ENCODE data around the gene BTN3A1. TPM values are rescaled to one million over a fixed set of nuclear protein-coding genes. Genes with fewer than 3 reads are reported as not detected.

The BTN3A1 gene
- total and polyA plus RNA-seq, 2 donors (not counting 1 experiment from before 2014, with no cell fraction given): 31.6 to 42.9 TPM

DNA sequence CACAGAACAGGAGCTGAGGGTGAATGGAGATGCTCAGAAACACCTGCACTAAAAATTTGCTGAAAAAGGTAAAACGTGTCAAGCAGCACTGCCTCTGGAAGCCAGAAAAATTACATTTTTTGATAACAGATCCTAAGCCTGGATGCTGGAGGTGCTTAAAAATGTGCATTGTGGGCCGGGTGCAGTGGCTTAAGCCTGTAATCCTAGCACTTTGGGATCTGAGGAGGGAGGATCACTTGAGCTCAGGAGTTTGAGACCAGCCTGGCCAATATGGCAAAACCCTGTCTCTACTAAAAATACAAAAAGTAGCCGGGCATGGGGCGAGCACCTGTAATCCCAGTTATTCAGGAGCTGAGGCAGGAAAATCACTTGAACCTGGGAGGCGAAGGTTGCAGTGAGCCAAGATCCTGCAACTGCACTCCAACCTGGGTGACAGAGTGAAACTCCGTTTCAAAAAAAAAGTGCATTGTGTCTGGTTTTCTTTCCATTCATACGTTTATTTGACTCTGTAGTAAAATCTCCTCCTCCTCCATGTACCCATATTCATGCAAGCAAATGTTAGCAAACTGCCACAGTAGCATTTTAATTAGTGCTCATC lies 587 bp upstream of the BTN3A1 start:
- Histone ChIP-seq H3K9me3 (ENCODE audit: control insufficient read depth, insufficient read depth, low read depth, low read length) (no peaks in the 10 kb centered on the region), H3K9ac (ENCODE audit: insufficient read depth, low read length) (peak overlapping the region; percentile 11), H4K20me1 (ENCODE audit: control insufficient read depth, extremely low read depth, insufficient read depth, low read length) (no peaks in the 10 kb centered on the region), H3K4me1 (ENCODE audit: control insufficient read depth, extremely low read depth, insufficient read depth, low read length) (no peaks in the 10 kb centered on the region), H3K36me3 (ENCODE audit: control insufficient read depth, insufficient read depth, low read length) (peaks cover 3% of the 10 kb centered on the region), H3K79me2 (ENCODE audit: control insufficient read depth, insufficient read depth, low read length) (no peaks in the 10 kb centered on the region), H3K27me3 (ENCODE audit: control insufficient read depth, insufficient read depth, low read length) (no peaks in the 10 kb centered on the region), H3K4me3 (replicated peaks in 1 of 4; ENCODE audit: control extremely low read depth in 1 of 4, insufficient read depth in 1 of 4, low read depth in 3 of 4, low read length in 4 of 4) (peak overlapping the region; percentile 68 to 98 (median 88)), H2AFZ (ENCODE audit: low read length) (peak overlapping the region; percentile 71), H3K27ac (ENCODE audit: insufficient read depth, low read length) (peak overlapping the region; percentile 83), H3K4me2 (ENCODE audit: extremely low read depth, insufficient read depth, low read length) (peak overlapping the region; percentile 77)
- no peak for TF ChIP-seq EZH2 (IDR thresholded peaks at IDR 0.05; ENCODE audit: low read length, missing control alignments)
- TF ChIP-seq, protein P1, sequence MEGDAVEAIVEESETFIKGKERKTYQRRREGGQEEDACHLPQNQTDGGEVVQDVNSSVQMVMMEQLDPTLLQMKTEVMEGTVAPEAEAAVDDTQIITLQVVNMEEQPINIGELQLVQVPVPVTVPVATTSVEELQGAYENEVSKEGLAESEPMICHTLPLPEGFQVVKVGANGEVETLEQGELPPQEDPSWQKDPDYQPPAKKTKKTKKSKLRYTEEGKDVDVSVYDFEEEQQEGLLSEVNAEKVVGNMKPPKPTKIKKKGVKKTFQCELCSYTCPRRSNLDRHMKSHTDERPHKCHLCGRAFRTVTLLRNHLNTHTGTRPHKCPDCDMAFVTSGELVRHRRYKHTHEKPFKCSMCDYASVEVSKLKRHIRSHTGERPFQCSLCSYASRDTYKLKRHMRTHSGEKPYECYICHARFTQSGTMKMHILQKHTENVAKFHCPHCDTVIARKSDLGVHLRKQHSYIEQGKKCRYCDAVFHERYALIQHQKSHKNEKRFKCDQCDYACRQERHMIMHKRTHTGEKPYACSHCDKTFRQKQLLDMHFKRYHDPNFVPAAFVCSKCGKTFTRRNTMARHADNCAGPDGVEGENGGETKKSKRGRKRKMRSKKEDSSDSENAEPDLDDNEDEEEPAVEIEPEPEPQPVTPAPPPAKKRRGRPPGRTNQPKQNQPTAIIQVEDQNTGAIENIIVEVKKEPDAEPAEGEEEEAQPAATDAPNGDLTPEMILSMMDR (conservative IDR thresholded peaks at IDR 0.05 in 1 of 2, IDR thresholded peaks at IDR 0.05 in 1 of 2; ENCODE audit: low read depth in 1 of 2, low read length in 2 of 2): no peak
- DNase-seq (ENCODE audit: low read depth in 2 of 2): no peak

GRCh38 chr6:26403893-26404292 lies 1.8 kb downstream of the BTN3A1 start:
- H3K9ac ChIP-seq (ENCODE audit: insufficient read depth, low read length): no peak overlapping the region
- H3K4me1 ChIP-seq (ENCODE audit: control insufficient read depth, extremely low read depth, insufficient read depth, low read length): no peaks in the 10 kb centered on the region
- H3K36me3 ChIP-seq (ENCODE audit: control insufficient read depth, insufficient read depth, low read length): peaks cover 7% of the 10 kb centered on the region
- peak overlapping the region in 1 of 4 experiments; percentile 2 for H3K4me3 ChIP-seq (replicated peaks in 1 of 4; ENCODE audit: control extremely low read depth in 1 of 4, insufficient read depth in 1 of 4, low read depth in 3 of 4, low read length in 4 of 4)
- DNase-seq (ENCODE audit: low read depth in 2 of 2): no peak
- H3K9me3 ChIP-seq (ENCODE audit: control insufficient read depth, insufficient read depth, low read depth, low read length): no peaks in the 10 kb centered on the region
- no peaks in the 10 kb centered on the region for H3K27me3 ChIP-seq (ENCODE audit: control insufficient read depth, insufficient read depth, low read length)
- H4K20me1 ChIP-seq (ENCODE audit: control insufficient read depth, extremely low read depth, insufficient read depth, low read length): no peaks in the 10 kb centered on the region
- no peaks in the 10 kb centered on the region for H3K79me2 ChIP-seq (ENCODE audit: control insufficient read depth, insufficient read depth, low read length)
- H3K4me2 ChIP-seq (ENCODE audit: extremely low read depth, insufficient read depth, low read length): peak overlapping the region; percentile 7
- no peak overlapping the region for H3K27ac ChIP-seq (ENCODE audit: insufficient read depth, low read length)
- TF ChIP-seq, protein P1 (conservative IDR thresholded peaks at IDR 0.05 in 1 of 2, IDR thresholded peaks at IDR 0.05 in 1 of 2; ENCODE audit: low read depth in 1 of 2, low read length in 2 of 2): peak in 1 of 2 donors; percentile 2
- no peak for TF ChIP-seq EZH2 (IDR thresholded peaks at IDR 0.05; ENCODE audit: low read length, missing control alignments)
- H2AFZ ChIP-seq (ENCODE audit: low read length): no peak overlapping the region

GRCh38 chr6:26404546-26404945 lies 2.5 kb downstream of the BTN3A1 start:
- Histone ChIP-seq H3K79me2 (ENCODE audit: control insufficient read depth, insufficient read depth, low read length) (no peaks in the 10 kb centered on the region), H3K4me2 (ENCODE audit: extremely low read depth, insufficient read depth, low read length) (no peak overlapping the region), H3K27ac (ENCODE audit: insufficient read depth, low read length) (no peak overlapping the region), H4K20me1 (ENCODE audit: control insufficient read depth, extremely low read depth, insufficient read depth, low read length) (no peaks in the 10 kb centered on the region), H3K9me3 (ENCODE audit: control insufficient read depth, insufficient read depth, low read depth, low read length) (no peaks in the 10 kb centered on the region), H3K36me3 (ENCODE audit: control insufficient read depth, insufficient read depth, low read length) (peaks cover 8% of the 10 kb centered on the region), H2AFZ (ENCODE audit: low read length) (no peak overlapping the region), H3K4me3 (replicated peaks in 1 of 4; ENCODE audit: control extremely low read depth in 1 of 4, insufficient read depth in 1 of 4, low read depth in 3 of 4, low read length in 4 of 4) (no peak overlapping the region), H3K9ac (ENCODE audit: insufficient read depth, low read length) (no peak overlapping the region), H3K27me3 (ENCODE audit: control insufficient read depth, insufficient read depth, low read length) (no peaks in the 10 kb centered on the region), H3K4me1 (ENCODE audit: control insufficient read depth, extremely low read depth, insufficient read depth, low read length) (no peaks in the 10 kb centered on the region)
- no peak for DNase-seq (ENCODE audit: low read depth in 2 of 2)
- TF ChIP-seq, protein P1 (conservative IDR thresholded peaks at IDR 0.05 in 1 of 2, IDR thresholded peaks at IDR 0.05 in 1 of 2; ENCODE audit: low read depth in 1 of 2, low read length in 2 of 2): no peak
- no peak for TF ChIP-seq EZH2 (IDR thresholded peaks at IDR 0.05; ENCODE audit: low read length, missing control alignments)

Data from fibroblast of lung (primary cell).